K562 (cell line): Measurements from ENCODE around the gene CAMSAP2. TPM values are rescaled to one million over a fixed set of nuclear protein-coding genes. Genes with fewer than 3 reads are reported as not detected.

Experiments
- ARNT ChIP-seq, 2 experiments: fragments of 450-650 bp; IDR thresholded peaks; 2 replicates each; pipeline ENCODE4 v1.6.1; 2016; ENCODE audit warnings: mild to moderate bottlenecking in 1 of 2
- CBX5 ChIP-seq: IDR thresholded peaks from 2 replicates; pipeline ENCODE4 v1.6.1; 2014; ENCODE audit warnings: low read depth, borderline replicate concordance
- ERF ChIP-seq: fragments of 450-650 bp; formaldehyde crosslinking; IDR thresholded peaks from 2 replicates; pipeline ENCODE4 v1.4.0; 2020; ENCODE audit warnings: mild to moderate bottlenecking, mixed read lengths
- FIP1L1 ChIP-seq: fragments of 200-400 bp; formaldehyde crosslinking; IDR thresholded peaks from 2 replicates; pipeline ENCODE4 v1.6.1; 2018; ENCODE audit warnings: mild to moderate bottlenecking, low read depth, low read length; ENCODE audit not compliant: poor library complexity, severe bottlenecking
- KDM1A ChIP-seq, 2 experiments: fragments of 450-650 bp; IDR thresholded peaks; 2 replicates each; pipeline ENCODE4 v1.6.1; 2016; ENCODE audit warnings: mild to moderate bottlenecking in 2 of 2
- MIER1 ChIP-seq: fragments of 450-650 bp; IDR thresholded peaks from 2 replicates; pipeline ENCODE4 v1.6.1; 2016; ENCODE audit warnings: antibody characterized with exemption, mild to moderate bottlenecking, low read depth
- POLR2B ChIP-seq: fragments of 450-650 bp; IDR thresholded peaks from 2 replicates; pipeline ENCODE4 v1.6.1; 2018; ENCODE audit warnings: low read depth; ENCODE audit not compliant: partially characterized antibody
- PPARD ChIP-seq: fragments of 250-450 bp; sonication (Bioruptor Pico); IDR thresholded peaks from 2 replicates; pipeline ENCODE4 v1.8.0; 2022; ENCODE audit warnings: inconsistent platforms, mild to moderate bottlenecking, moderate library complexity
- PTRF ChIP-seq: fragments of 450-650 bp; IDR thresholded peaks from 2 replicates; pipeline ENCODE4 v1.6.1; 2016; ENCODE audit warnings: mild to moderate bottlenecking, missing genetic modification characterization, missing compliant biosample characterization
- ZC3H11A ChIP-seq: IDR thresholded peaks from 2 replicates; pipeline ENCODE4 v1.6.1; 2012; ENCODE audit warnings: low read depth, low read length, improper control_type of control experiment
- ZNF174 ChIP-seq: fragments of 250-450 bp; sonication (Bioruptor Pico); IDR thresholded peaks from 2 replicates; pipeline ENCODE4 v1.4.0; 2020; ENCODE audit warnings: mild to moderate bottlenecking
- ZNF445 ChIP-seq: fragments of 250-450 bp; sonication (Bioruptor Pico); IDR thresholded peaks from 2 replicates; pipeline ENCODE4 v1.4.0; 2020; ENCODE audit warnings: low read depth, mild to moderate bottlenecking, moderate library complexity
- ZNF75A ChIP-seq: fragments of 450-650 bp; formaldehyde crosslinking; IDR thresholded peaks from 2 replicates; pipeline ENCODE4 v1.4.0; 2020; ENCODE audit warnings: mild to moderate bottlenecking
- polyA plus RNA-seq, 8 experiments: library from polyadenylated mRNA; depleted of rRNA in 4 of 8; stranded (reverse) in 5 of 8; unstranded in 3 of 8; fragments of >200 nt; fragmentation: Nextera tagmentation in 2 of 8; fragmentation: Illumina TruSeq in 1 of 8; extraction: Ambion mirVana in 2 of 8; extraction: Trizol in 1 of 8; gene quantifications; 2 replicates each; pipeline versions ENCODE4 v1.2.1 to v1.2.3, GENCODE V29; 2011 to 2014; ENCODE audit warnings: inconsistent platforms in 1 of 8, missing spikeins in 1 of 8
- total RNA-seq, 7 experiments: library from RNA; depleted of rRNA in 6 of 7; stranded (reverse); fragments of >200 nt in 6 of 7; fragmentation: Illumina TruSeq in 2 of 7; extraction: Trizol in 2 of 7; gene quantifications; 2 replicates each; pipeline versions ENCODE4 v1.2.1 to v1.2.3, GENCODE V29; 2011 to 2021; ENCODE audit warnings: low replicate concordance in 1 of 7
- TF ChIP-seq, protein P1 (sequence below), 3 experiments: fragments of 200-800 bp in 1 of 3; fragments of 250-450 bp in 1 of 3; fragments of 450-650 bp in 1 of 3; sonication (Bioruptor Pico) in 1 of 3; sonication (Bioruptor generic) in 1 of 3; formaldehyde crosslinking in 1 of 3; IDR thresholded peaks; 2 replicates each; pipeline versions ENCODE4 v1.6.1 to v1.8.0; 2016 to 2022; ENCODE audit warnings: mild to moderate bottlenecking in 2 of 3, missing genetic modification characterization in 2 of 3, missing compliant biosample characterization in 1 of 3, moderate library complexity in 1 of 3
- TF ChIP-seq, protein P2 (sequence below): fragments of 450-650 bp; IDR thresholded peaks from 2 replicates; pipeline ENCODE4 v1.6.1; 2016; ENCODE audit warnings: mild to moderate bottlenecking
- TF ChIP-seq, protein P3 (sequence below), 2 experiments: fragments of 450-650 bp in 1 of 2; sonication (generic) in 1 of 2; formaldehyde crosslinking; conservative IDR thresholded peaks; 2 replicates each; pipeline versions ENCODE4 v1.4.0 to v1.8.1; 2020 to 2022; ENCODE audit warnings: mild to moderate bottlenecking in 1 of 2, missing genetic modification reagents in 1 of 2
- TF ChIP-seq, protein P4 (sequence below), 3 experiments: fragments of 200-800 bp in 1 of 3; sonication (Bioruptor generic) in 1 of 3; sonication (generic) in 1 of 3; formaldehyde crosslinking in 1 of 3; IDR thresholded peaks; 2 replicates each; pipeline versions ENCODE4 v1.6.1 to v1.8.0; 2016 to 2022; ENCODE audit warnings: mild to moderate bottlenecking in 2 of 3, missing compliant biosample characterization in 2 of 3, missing genetic modification characterization in 2 of 3, missing genetic modification reagents in 1 of 3
- TF ChIP-seq, protein P5 (sequence below): sonication (generic); formaldehyde crosslinking; IDR thresholded peaks from 2 replicates; pipeline ENCODE4 v1.9.0; 2022; ENCODE audit warnings: mild to moderate bottlenecking, missing genetic modification reagents

The CAMSAP2 gene
- total and polyA plus RNA-seq, 9 of the 15 experiments (the other 6 are each of a cell fraction or from before 2014, with no cell fraction given) = 1.4 to 7.5 (median 2.7) TPM

DNA sequence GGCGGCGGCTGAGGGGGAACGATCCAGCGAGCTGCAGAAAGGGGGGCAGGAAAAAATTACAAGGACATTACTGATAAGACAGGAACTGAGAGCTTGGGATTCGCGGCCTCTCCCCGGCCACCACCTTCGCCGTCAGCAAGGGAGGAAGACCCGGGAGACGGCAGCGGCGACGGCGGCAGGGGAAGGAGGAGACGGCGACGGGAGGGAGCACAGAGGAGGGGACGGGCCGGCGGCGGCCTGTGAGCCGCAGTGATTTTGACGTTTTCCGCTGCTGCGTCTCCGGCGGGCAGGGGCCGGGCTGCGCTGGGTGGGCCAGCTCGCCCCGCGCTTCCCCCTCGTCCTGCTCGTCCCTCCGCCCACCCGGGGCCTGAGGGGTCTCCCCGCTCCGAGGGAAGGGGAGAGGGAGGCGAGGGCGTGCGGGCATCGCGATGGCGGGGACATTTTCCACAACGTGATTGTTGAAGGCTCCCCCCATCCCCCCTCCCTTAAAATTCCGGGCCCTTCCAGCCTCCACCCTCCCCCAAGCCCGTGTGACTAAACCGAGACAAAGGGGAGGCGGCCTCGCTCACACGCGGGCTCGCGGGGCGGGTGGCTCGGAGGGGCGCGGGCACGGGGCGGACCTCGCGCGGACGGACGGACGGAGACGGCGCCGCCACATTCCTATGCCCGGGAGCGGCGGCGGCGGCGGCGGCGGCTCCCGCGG is 407 bp downstream of the CAMSAP2 start (continued):
- TF ChIP-seq POLR2B (no peak), CBX5 (no peak), FIP1L1 (peak; percentile 27), ZNF75A (no peak), ERF (CRISPR knock-in tag) (peak; percentile 79), PPARD (no peak), PTRF (tag) (no peak), ZNF445 (CRISPR knock-in tag) (no peak), ZNF174 (no peak), MIER1 (no peak), ZC3H11A (no peak), ARNT (IDR thresholded peaks at IDR 0.05) (no peak), KDM1A (IDR thresholded peaks at IDR 0.05) (peak; percentile 92 to 94)
- TF ChIP-seq, protein P1, sequence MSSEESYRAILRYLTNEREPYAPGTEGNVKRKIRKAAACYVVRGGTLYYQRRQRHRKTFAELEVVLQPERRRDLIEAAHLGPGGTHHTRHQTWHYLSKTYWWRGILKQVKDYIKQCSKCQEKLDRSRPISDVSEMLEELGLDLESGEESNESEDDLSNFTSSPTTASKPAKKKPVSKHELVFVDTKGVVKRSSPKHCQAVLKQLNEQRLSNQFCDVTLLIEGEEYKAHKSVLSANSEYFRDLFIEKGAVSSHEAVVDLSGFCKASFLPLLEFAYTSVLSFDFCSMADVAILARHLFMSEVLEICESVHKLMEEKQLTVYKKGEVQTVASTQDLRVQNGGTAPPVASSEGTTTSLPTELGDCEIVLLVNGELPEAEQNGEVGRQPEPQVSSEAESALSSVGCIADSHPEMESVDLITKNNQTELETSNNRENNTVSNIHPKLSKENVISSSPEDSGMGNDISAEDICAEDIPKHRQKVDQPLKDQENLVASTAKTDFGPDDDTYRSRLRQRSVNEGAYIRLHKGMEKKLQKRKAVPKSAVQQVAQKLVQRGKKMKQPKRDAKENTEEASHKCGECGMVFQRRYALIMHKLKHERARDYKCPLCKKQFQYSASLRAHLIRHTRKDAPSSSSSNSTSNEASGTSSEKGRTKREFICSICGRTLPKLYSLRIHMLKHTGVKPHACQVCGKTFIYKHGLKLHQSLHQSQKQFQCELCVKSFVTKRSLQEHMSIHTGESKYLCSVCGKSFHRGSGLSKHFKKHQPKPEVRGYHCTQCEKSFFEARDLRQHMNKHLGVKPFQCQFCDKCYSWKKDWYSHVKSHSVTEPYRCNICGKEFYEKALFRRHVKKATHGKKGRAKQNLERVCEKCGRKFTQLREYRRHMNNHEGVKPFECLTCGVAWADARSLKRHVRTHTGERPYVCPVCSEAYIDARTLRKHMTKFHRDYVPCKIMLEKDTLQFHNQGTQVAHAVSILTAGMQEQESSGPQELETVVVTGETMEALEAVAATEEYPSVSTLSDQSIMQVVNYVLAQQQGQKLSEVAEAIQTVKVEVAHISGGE (CRISPR knock-in tag; IDR thresholded peaks at IDR 0.05) = 0 out of 6 replicates have a peak, but pooled peaks of 1 of the 3 experiments have one; percentile 25
- TF ChIP-seq, protein P2, sequence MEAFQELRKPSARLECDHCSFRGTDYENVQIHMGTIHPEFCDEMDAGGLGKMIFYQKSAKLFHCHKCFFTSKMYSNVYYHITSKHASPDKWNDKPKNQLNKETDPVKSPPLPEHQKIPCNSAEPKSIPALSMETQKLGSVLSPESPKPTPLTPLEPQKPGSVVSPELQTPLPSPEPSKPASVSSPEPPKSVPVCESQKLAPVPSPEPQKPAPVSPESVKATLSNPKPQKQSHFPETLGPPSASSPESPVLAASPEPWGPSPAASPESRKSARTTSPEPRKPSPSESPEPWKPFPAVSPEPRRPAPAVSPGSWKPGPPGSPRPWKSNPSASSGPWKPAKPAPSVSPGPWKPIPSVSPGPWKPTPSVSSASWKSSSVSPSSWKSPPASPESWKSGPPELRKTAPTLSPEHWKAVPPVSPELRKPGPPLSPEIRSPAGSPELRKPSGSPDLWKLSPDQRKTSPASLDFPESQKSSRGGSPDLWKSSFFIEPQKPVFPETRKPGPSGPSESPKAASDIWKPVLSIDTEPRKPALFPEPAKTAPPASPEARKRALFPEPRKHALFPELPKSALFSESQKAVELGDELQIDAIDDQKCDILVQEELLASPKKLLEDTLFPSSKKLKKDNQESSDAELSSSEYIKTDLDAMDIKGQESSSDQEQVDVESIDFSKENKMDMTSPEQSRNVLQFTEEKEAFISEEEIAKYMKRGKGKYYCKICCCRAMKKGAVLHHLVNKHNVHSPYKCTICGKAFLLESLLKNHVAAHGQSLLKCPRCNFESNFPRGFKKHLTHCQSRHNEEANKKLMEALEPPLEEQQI = no peak
- TF ChIP-seq, protein P3, sequence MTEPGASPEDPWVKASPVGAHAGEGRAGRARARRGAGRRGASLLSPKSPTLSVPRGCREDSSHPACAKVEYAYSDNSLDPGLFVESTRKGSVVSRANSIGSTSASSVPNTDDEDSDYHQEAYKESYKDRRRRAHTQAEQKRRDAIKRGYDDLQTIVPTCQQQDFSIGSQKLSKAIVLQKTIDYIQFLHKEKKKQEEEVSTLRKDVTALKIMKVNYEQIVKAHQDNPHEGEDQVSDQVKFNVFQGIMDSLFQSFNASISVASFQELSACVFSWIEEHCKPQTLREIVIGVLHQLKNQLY (CRISPR knock-in tag; conservative IDR thresholded peaks at IDR 0.05) = 0 out of 4 replicates have a peak, but pooled peaks of 1 of the 2 experiments have one; percentile 14
- TF ChIP-seq, protein P4, sequence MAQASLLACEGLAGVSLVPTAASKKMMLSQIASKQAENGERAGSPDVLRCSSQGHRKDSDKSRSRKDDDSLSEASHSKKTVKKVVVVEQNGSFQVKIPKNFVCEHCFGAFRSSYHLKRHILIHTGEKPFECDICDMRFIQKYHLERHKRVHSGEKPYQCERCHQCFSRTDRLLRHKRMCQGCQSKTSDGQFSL (CRISPR knock-in tag; IDR thresholded peaks at IDR 0.05) = no peak; the same call in 1 of the 2 replicates
- TF ChIP-seq, protein P4 (tag; IDR thresholded peaks at IDR 0.05) = no peak
- TF ChIP-seq, protein P5, sequence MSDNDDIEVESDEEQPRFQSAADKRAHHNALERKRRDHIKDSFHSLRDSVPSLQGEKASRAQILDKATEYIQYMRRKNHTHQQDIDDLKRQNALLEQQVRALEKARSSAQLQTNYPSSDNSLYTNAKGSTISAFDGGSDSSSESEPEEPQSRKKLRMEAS = peak; percentile 63
